CD4-positive, alpha-beta T cell treated with Interleukin-12 subunit alpha and Interleukin-12 subunit beta, for 1 hour (primary cell): ENCODE data around the gene SHISA6.

Experiments
- DNase-seq: peaks from one replicate; pipeline ENCODE4 v3.0.0-alpha.2; 2020

Gene SHISA6

GRCh38 chr17:11363565-11364117, 122.6 kb downstream of the SHISA6 start:
- no peak for DNase-seq

- no peak for DNase-seq
These were observed 125.3 kb downstream of the SHISA6 start for GRCh38 chr17:11366272-11366850.

- no peak for DNase-seq
These were observed 128.6 kb downstream of the SHISA6 start for GRCh38 chr17:11369575-11369974.

DNA sequence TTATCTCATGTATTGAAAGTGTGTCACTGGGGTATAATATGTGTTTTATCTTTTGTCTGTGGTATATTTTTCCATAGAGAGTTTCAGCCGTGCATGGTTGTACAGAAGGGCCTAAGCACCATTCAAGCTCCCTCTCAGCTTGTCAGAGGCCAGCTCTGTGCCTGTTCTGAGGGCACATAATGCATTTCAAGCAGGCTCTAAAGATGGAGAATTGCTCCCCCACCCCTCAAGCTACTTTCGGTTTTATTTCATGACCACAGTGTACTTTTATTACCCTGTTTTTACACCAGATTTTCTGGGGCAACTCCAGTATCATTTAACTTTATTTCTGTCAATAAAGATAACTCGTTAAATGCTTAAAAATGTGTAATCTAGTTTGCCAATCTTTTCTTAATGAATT, 131.7 kb downstream of the SHISA6 start:
- DNase-seq: no peak

DNA sequence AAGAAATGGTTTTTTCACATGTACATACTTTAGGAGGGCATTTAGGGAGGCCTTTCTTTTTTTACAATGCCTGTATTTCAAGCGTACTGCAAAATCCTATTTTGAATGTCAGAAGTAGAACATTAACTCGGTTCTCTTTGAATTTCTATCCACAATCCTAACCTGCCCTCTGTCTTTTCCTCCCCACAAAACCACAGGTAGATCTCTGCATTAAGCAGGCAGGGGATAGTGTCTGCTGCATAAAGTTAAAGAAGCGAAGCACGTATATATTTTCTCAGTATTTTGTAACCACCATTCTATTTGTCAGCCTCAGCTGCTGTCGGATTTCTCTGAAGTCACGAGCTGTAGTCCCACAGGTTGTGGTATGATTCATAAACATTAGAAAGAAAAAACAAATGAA, 137.5 kb downstream of the SHISA6 start:
- no peak for DNase-seq

GRCh38 chr17:11380761-11381160, 139.7 kb downstream of the SHISA6 start:
- no peak for DNase-seq

GRCh38 chr17:11383157-11383556, 142.1 kb downstream of the SHISA6 start:
- DNase-seq: no peak

DNA sequence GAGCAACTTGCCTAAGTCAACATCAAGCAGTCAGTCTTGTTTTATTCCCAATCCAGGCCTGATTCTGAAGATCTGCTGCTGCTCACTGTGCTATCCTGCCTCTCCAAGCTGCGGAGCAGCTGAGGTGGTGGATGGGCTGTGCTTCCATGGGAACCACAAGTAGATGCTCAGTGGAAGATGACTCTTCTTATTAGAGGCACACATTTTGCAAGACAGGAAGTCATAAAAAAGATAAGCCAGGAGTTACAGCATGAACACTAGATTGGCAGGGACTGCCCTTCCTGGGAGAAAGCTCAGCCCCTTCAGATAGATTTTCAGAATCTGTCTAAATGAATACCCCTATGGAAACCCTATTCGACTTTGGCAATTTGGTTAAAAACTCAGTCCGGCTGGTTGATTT, 143.1 kb downstream of the SHISA6 start:
- no peak for DNase-seq

- DNase-seq: no peak
These were observed 146.6 kb downstream of the SHISA6 start for GRCh38 chr17:11387610-11388009.

GRCh38 chr17:11388054-11388453, 147.0 kb downstream of the SHISA6 start:
- no peak for DNase-seq

- DNase-seq: no peak
These were observed 148.6 kb downstream of the SHISA6 start for GRCh38 chr17:11389583-11389982.

DNA sequence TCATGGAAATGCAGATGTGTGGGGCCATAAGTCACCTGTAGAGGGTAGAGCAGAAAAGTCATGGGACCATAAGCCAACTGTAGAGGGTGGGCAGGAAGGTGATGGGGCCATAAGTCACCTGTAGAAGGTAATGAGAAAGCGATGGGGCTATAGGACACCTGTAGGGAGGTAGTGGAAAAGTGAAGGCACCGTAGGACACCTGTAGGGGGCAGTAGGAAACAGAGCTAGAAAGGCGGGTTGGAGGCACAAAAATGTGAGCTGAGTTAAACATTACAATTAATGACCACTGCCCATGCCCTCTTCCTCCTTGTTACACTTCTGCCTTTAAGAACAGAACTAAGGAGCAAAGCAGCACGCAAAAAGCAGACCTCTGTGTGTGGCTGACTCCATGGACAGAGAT, 150.1 kb downstream of the SHISA6 start:
- no peak for DNase-seq

- DNase-seq: no peak
These were observed 163.6 kb downstream of the SHISA6 start for GRCh38 chr17:11404431-11405276.

DNA sequence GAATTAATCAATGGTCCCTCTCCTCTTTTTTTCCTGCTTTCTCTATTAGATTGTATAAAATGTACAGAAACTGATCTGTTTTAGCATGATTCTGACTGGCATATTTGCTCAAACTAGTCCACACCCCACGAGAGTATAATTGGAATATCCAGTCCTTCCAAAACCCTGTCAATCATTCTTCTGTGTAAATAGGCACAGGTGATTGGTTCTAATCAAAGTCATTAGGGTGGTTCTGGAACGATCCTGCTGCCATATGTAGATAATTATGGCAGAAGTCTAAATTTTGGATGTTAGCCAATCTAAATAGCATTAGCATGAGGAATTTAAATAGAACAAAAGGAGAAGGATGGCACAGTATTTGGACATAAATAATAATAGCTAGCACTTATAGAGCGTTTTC, 165.7 kb downstream of the SHISA6 start:
- DNase-seq: no peak

DNA sequence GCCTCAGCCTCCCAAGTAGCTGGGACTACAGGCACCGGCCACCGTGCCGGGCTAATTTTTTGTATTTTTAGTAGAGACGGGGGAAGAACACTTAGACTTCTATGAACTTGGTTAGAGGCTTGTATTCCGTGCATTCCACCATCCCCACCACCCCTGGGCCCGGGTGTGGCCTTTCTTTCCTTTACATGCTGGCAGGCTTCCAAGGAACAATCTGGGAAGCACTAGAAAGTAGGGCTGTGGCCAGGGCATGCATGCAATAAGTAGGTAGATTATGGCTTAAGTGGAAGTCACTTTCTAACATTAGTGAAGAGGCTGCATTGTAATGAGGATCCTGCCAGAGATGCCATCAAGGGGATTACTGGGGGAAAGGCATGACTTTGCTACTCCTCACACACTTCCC, 171.6 kb downstream of the SHISA6 start:
- DNase-seq: no peak

- no peak for DNase-seq
These were observed 177.3 kb downstream of the SHISA6 start for GRCh38 chr17:11418342-11418741.

- DNase-seq: no peak
These were observed 189.7 kb downstream of the SHISA6 start for GRCh38 chr17:11430751-11431150.

DNA sequence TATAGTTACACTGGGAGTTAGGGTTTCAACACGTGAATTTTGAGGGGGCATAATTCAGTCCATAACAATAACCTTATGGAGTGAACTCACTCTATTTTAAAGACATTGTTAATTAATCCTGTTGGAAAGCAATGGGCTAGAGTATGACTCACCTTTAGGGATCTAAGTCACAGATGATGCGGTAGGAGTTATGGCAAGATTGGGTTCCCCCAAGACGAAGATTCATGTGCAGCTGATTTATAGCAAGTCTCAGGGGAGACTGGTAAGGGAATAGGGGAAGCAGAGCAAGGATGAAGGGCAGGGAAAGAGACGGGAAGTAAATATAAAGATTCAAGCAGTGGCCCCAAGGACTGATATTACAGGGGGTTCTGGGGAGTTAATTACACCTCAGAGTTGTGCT, 197.7 kb downstream of the SHISA6 start:
- DNase-seq: no peak

GRCh38 chr17:11441004-11441403, 200.0 kb downstream of the SHISA6 start:
- DNase-seq: no peak

- DNase-seq: no peak
These were observed 205.3 kb downstream of the SHISA6 start for GRCh38 chr17:11446316-11446715.

DNA sequence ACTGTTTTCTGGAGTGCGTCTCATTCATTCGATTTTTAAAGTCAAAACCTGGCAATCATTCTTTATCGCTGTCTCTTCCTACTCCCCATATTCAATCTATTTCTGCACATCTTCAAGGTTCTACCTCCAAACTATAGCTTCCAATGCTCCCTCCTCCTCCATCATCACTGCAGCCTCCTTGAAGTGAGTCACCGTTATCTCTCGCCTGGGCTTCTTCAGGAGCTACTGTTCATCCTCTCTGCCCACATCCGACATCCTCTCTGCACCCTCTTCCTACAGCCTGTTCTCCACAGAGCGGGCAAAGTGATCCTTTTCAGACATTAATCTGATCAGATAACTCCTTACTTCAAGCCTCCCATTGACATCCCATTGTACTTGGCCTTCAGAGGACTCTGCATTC, 213.1 kb downstream of the SHISA6 start:
- no peak for DNase-seq

- DNase-seq: no peak
These were observed 217.3 kb downstream of the SHISA6 start for GRCh38 chr17:11458279-11458678.

- no peak for DNase-seq
These were observed 218.9 kb downstream of the SHISA6 start for GRCh38 chr17:11459861-11460331.

- no peak for DNase-seq
These were observed 221.1 kb downstream of the SHISA6 start for GRCh38 chr17:11461993-11462548.
